ENCODE data around the gene FKBP3.
"Not testable (repeated sequence)": the region's sequence is repeated elsewhere in the genome, so short reads cannot be mapped to it uniquely, and the experiment has no call there.

FKBP3 gene

DNA sequence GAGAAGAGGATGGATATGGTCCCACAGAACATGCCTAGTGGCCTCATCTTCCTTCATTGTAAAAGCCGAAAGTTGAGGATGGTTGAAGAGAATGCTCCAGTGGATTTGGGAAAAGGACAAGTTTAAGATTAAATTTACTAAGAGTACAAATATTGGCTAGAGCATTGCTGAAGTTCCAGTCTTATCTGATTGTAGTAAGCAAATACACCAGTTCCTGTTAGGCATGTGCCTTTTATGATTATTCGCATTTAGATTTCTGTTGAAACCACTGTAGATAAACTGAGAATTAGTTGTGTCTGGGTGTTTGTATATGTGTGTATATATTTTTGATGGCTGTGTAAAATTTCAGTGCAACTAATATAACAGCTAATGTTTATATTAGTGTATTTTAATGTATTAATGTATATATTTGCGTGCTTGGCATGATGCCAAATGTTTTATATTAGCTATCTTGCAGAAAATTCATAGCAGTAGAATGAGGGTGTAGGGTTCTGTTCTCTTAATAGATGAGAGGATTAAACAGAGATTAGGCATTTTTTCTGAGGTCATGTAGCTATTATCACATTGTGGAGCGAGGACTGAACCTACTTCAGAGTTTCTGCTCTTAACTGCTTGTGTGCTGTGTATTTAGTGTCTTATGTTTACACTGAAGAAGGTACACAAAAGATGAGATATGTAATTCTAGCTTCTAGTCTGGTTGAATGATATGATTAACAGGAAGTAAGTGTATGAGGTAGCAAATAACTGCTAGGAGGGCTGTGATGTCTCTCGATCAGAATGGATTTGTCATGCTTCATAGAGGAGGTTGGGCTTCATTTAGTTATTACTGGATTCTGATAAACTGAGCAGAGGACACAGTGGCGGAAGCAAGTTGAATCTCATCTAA is 21.1 kb downstream of the FKBP3 start:
- DNase-seq = peak; percentile 92

DNA sequence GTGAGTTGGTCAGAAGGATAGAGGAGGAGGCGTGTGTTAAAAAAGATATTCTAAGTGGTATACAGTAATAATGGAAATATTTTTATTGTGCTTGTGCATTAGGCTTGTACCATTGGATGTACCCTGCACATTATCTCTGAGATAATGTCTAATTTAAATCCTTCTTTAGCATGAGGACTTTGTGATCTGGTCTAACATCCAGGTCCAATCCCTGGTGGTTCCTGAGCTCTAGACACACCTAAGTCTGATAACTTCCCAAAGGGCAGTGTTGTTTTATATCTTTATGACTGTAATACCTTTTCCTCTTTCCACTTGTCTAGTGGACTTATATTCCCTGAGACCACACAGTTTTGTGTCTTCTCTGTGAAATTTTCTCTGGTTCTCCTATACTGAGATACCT is 29.7 kb downstream of the FKBP3 start:
- no peak for DNase-seq

DNA sequence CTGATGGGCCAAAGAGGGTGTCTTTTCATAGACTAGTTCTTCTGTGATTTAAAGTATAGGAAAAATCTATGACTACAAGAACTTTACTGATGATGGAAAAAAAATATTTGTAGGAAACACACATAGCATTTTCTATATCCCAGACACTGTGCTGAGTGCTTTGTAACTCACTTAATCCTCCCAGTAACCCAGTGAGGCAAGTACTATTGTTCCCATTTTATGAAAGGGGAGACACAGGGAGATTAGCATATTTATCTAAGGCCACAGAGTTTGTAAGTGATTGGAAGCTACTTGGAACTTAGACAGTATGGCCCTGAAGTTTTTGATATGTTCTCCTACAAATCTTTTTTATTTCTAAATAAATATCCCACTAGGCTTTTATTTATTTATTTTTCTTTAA is 30.5 kb downstream of the FKBP3 start:
- DNase-seq = no peak

DNA sequence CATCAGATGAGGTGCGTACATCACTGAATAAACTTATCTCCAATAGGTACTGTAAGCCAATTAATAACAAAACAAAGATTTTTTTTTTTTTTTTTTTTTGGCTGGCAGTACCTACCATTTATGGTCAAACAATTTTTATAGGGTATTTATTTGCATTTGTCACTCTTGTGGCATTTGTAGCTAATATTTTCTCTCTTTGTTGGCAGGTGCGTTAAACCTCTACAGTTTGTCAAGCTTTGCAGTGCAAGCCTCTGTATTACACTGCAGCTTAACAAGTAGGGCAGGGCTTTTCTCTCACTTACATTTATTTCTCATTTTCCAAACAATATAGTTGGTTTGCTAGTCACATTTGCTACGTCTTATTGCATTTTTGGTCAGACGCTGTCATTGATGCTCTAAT is 38.1 kb downstream of the FKBP3 start:
- DNase-seq = no peak

DNA sequence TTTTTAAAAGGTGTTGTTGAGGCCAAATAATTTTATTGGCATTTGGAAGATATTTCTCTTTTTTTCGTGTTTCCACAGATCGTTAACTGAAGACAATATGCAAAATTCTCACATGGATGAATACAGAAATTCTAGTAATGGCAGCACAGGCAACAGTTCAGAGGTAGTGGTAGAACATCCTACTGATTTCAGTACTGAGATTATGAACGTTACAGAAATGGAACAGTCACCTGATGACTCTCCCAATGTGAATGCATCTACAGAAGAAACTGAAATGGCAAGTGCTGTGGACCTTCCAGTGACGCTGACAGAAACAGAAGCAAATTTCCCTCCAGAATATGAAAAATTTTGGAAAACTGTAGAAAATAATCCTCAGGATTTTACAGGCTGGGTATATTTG is 39.1 kb downstream of the FKBP3 start:
- DNase-seq = no peak

DNA sequence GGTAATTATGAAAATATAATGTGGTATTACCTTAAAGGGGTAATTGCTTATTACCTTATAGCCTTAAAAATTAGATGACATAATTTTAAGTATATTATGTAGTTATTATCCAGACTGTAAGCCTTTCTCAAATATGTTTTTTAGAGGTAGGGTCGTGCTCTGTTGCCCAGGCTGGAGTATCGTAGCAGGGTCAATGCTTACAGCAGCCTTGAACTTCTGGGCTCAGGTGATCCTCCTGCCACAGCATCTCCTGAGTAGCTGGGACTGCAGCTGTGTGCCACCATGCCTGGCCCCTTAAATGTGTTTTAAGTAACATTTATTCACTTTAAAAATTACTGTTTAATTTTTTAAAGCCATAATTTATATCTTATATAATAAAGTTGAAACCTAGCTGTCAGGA is 40.0 kb downstream of the FKBP3 start:
- DNase-seq = no peak

DNA sequence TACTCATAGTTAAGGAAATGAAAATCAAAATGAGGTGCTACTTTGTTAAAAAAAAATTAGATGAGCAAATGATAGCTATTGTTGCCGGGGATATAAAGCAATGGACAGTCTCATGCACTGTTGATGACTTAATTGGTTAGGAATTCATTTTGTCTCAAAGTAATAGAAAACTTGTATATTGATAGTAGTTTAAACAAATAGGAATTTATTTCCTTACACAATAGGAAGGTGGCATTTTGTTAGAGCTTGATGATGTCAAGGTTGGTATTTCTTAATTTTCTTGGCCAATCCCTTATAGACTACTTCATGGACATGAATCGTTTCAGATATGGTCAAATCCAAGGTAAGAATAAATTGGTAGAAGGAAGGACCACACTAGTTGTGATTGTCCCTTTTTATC is 42.6 kb downstream of the FKBP3 start:
- DNase-seq = no peak

DNA sequence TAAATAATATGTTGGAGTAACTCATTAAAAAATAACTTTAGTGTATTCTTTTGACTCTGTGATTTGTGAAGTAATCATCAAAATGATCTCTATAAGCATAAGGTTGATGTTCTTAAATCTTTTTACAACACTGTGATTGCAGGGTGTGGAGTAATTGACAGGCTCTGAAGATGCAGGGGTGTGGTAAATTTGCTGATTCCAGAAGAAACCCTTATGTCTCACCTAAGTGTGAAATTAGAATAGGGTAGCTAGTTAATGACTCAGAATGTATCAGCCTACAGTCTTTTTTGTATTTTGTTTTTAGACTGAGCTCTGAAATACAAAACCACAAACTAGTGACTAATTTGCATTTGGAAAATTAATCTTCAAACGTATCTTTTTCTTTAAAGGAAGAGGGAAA is 44.5 kb downstream of the FKBP3 start:
- DNase-seq = no peak

DNA sequence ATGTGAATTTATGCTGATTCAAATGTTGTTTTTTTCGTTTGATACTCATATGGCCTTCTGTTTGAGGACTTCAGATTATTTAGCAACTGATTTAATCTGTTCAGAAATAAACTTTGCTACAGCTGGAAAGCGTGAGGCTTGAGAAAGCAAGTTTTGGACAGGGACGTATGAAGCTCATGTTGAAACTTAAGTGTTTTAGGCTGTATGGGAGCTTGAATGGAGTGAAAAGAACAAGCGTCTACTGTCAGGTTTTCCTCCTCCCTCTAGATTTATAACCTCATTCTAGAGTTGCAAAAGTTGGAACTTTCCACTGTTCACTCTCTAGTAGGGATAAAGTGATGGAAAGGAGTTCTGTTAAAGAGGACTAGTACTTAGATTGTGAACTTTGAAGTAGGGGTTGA is 49.3 kb downstream of the FKBP3 start:
- DNase-seq = no peak

DNA sequence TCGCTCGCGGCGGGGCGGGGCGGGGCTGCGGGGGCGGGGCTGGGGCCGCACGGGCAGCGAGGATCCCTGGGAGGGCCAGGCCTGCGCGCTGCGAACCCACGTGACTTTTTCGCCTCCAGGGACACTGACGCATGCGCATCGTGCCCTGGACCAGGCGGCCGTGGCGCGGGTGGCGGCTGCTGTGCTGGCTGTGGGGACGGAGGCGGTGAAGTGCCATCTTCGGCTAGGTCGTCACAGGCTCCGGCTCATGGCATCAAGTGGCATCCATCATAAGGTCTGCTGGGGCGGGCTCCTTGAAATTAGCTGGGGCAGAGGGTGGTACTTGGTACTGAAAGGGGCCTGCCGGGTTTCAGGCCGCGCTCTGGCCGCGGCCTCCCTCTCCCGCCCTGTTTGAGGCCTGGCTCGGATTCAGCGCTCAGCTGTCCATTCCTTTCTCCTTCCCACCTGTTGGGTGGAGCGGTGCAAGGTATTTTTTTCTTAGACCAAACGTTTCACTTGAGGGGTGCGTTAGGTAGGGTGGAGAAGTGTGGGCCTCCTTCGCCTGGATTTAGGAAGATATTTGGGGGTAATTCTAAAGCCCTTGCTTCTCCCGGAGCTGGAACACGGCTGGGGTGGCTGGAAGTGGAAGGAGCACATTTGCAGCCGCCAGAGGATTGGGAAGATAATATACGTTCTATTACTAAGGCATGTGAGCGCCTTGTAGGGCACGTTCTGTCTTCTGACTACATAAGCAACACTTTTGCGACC is 50.1 kb downstream of the FKBP3 start, which contains the start of gene PRPF39:
Gene PRPF39, plus strand, starts transcription at position 141 of the 747 bp plus-strand sequence. CDS start 11,124 bp downstream, outside the sequence.
- peak; percentile 86 for DNase-seq

DNA sequence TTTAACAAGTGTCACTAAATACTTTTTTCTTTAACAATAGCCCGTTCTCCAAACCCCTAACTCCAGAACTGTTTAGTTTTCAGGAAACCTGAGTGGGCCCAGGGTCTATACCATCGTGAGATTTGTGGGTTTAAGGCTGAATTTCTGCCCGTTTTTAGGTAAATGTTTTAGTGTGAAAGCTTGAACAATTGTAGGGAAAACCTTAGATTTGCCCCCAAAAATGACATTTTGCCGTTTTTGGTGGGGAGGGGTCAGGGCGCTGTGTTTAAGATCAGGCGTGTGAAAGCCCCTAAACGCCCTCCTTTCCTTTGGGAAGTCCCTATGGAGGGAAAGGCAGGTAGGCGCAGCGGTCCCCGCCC is 50.7 kb downstream of the FKBP3 start:
- DNase-seq = no peak

DNA sequence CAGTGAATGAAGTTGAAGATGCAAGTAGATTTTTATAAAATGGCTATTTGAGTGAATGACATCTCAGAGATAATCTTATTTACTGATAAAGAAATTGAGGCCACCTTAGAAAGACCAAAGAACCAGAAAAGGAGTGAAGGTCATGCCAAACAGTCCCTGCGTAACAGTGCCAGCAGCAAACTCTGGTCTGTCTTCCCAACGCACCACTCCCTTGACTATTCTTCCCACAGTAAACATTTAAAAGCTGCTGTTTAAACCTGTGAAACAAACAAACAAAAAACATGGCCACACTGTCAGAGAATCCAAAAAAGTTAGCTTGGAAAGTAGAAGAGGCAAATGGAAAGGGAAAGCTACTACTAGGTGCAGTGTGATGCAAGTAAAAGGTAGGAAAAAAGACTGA is 51.9 kb downstream of the FKBP3 start:
- DNase-seq = no peak

DNA sequence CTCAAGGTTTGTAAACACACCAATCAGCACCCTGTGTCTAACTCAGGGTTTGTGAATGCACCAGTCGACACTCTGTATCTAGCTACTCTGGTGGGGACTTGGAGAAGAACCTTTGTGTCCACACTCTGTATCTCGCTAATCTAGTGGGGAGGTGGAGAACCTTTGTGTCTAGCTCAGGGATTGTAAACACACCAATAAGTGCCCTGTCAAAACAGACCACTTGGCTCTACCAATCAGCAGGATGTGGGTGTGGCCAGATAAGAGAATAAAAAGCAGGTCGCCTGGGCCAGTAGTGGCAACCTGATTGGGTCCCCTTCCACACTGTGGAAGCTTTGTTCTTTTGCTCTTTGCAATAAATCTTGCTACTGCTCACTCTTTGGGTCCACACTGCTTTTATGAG is 53.2 kb downstream of the FKBP3 start:
- not testable (repeated sequence) for DNase-seq

DNA sequence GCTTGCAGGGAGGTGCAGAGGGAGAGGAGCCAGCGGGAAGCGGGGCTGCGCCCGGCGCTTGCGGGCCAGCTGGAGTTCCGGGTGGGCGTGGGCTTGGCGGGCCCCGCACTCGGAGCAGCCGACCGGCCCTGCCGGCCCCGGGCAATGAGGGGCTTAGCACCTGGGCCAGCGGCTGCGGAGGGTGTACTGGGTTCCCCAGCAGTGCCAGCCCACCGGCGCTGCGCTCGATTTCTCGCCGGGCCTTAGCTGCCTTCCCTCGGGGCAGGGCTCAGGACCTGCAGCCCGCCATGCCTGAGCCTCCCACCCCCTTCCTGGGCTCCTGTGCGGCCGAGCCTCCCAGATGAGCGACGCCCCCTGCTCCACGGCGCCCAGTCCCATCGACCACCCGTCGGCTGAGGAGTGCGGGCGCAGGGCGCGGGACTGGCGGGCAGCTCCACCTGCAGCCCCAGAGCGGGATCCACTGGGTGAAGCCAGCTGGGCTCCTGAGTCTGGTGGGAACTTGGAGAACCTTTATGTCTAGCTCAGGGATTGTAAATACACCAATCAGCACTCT is 53.8 kb downstream of the FKBP3 start:
- not testable (repeated sequence) for DNase-seq

DNA sequence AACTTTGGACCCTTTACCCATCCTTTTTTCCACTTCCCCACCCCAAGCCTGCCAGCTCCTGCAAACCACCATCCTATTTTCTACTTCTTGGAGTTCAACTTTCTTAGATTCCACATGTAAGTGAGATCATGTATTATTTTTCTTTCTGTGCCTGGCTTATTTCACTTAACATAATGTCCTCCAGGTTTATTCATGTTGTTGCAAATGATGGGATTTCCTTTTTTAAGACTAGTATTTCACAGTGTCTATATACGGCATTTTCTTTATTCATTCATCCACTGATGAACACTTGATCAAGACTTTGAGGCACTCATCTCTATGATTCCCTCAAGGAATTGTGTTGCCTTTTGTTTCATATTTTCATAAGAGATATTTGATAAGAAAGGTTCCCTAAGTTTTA is 56.0 kb downstream of the FKBP3 start:
- no peak for DNase-seq

DNA sequence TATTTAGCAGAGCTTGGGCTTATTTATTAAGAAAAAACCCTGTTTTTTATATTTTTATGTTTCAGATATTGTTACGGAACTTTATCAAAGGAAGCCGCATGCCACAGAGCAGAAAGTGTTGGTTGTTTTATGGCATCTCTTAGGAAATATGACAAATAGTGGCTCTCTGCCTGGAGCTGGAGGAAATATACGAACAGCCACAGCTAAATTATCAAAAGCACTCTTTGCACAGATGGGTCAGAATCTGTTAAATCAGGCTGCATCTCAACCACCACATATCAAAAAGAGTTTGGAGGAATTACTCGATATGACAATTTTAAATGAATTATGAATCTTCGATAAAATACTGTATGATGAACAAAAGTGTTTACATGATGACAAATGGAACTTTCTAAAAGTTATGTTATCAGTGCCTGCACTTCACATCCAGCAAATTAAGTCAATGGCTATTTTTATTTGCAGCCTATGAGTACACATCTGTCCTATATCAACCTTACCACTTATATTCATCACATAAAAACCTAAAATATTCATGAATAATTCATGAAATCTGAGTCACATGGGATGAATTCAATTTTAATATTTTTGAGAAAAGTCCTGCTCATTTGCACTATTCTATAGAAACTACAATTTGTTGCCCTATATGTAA is 60.9 kb downstream of the FKBP3 start:
- no peak for DNase-seq

DNA sequence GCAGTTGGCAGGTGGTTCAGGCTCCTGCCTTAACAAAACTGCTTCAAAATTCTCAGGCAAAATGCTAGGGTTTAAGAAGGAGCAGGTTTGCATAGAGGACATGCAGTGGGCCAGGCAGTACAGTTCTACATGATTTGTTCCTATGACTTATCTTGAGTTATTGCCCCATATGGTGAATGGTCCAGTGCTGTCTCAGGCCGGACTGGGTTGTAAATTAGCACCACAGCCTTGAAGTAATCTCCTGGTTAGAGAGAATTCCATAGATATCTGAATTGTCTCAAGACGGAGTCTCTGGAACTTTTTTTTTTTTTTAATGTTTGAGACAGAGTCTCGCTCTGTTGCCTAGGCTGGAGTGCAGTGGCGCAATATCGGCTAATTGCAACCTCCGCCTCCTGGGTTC is 62.2 kb downstream of the FKBP3 start:
- no peak for DNase-seq

DNA sequence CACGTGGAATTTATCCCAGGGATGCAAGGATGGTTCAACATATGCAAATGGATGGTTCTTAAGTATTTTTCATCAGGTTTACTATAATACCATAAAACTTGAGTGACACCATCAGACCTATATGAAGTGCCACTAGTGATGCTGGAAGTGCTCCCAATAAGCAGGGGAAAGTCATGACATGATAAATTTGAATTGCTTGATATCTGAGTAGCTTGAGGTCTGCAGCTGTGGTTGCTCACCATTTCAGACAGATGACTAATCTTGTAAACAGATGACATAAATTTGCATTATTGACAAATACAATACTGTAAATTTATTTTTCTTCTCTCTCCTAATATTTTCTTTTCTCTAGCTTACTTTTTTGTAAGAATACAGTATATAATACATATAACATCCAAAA is 64.1 kb downstream of the FKBP3 start:
- DNase-seq = no peak

DNA sequence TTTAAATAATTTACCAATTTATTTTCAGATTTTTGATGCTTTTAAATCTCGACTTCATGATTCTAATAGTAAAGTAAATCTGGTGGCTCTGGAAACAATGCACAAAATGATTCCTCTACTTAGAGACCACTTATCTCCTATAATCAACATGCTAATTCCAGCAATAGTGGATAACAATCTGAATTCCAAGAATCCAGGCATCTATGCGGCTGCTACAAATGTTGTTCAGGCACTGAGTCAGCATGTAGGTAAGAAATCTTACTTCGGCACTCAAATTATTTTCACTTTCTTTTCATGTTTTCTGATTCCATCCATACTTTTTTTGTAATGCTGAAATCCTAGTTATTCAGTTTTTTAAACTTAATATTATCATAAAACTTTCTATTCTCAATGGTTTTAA is 65.9 kb downstream of the FKBP3 start:
- DNase-seq = no peak

DNA sequence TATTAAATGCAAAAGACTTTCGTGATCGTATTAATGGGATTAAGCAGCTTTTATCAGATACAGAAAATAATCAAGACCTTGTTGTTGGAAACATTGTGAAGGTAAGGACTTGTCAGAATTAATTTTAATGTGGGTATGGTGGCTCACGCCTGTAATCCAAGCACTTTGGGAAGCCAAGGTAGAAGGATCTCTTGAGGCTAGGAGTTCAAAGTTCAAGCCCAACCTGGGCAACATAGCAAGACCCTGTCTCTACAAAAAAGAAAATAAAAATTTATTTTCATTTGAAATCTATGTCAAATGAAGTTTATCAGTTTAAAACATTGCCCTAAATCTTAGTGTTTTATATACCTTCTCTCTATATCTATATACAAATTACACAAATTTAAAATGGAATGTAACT is 67.6 kb downstream of the FKBP3 start:
- DNase-seq = no peak

DNA sequence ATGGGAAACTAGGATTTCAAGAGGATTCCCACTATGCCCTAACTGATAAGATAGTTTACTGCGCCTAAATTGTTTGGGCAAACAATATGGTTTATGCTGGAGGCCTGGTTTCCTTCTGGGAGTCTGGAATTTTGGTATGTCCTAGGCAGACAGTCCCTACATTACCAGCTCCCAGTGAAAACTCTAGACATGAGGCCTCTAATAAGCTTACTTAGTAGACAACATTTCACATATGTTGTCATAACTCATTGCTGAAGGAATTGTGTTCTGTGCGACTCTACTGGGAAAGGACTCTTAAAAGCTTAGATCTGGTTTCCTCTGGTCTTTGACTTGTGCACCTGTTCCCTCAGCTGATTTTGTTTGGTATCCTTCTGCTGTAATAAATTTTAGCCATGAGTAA is 68.3 kb downstream of the FKBP3 start:
- no peak for DNase-seq

Data from DMS153 (cell line).